Right lobe of liver (tissue), 6 donors: Measurements from ENCODE around the gene RGPD8. TPM values are rescaled to one million over a fixed set of nuclear protein-coding genes. Genes with fewer than 3 reads are reported as not detected.
"Not testable (repeated sequence)": the region's sequence is repeated elsewhere in the genome, so short reads cannot be mapped to it uniquely, and the experiment has no call there.

Experiments
- ATAC-seq, 4 donors: fragments of 200-7000 bp; cut with Tn5 transposase; one replicate each; pipeline ENCODE4 v1.9.1; 2020; ENCODE audit warnings: mild to moderate bottlenecking in 4 of 4, moderate library complexity in 4 of 4
- DNase-seq, 3 donors: peaks; one replicate each; pipeline ENCODE4 v3.0.0-alpha.2; 2020
- H3K27ac ChIP-seq, 3 donors: fragments of 200-600 bp; one replicate each; pipeline ENCODE4 v1.8.0; 2022
- H3K27me3 ChIP-seq, 2 donors: fragments of 200-600 bp; one replicate each; pipeline ENCODE4 v1.8.0; 2022
- H3K36me3 ChIP-seq, 4 donors: fragments of 200-600 bp; sonication (generic) in 1 of 4; one replicate each; pipeline versions ENCODE4 v1.5.1 to v1.8.0; 2017 to 2022; ENCODE audit warnings: control low read depth in 1 of 4
- H3K4me1 ChIP-seq, 4 donors: fragments of 200-600 bp; sonication (generic) in 1 of 4; one replicate each; pipeline versions ENCODE4 v1.5.1 to v1.8.0; 2017 to 2022; ENCODE audit warnings: control low read depth in 1 of 4
- H3K4me3 ChIP-seq, 3 donors: fragments of 200-600 bp; one replicate each; pipeline ENCODE4 v1.8.0; 2022
- H3K9me3 ChIP-seq, 4 donors: fragments of 200-600 bp; sonication (generic) in 1 of 4; one replicate each; pipeline versions ENCODE4 v1.5.1 to v1.8.0; 2017 to 2022; ENCODE audit warnings: control low read depth in 1 of 4
- POLR2A ChIP-seq: fragments of 450-650 bp; IDR thresholded peaks from one replicate; pipeline ENCODE4 v1.6.1; 2017; ENCODE audit warnings: antibody characterized with exemption, mild to moderate bottlenecking
- WGBS: methylation state at CpG from one replicate; pipeline ENCODE4 v1.1.6; 2018; ENCODE audit warnings: low coverage, low lambda C conversion rate; ENCODE audit not compliant: insufficient coverage; ENCODE audit errors: missing lambda C conversion rate; 5-methylcytosine and 5-hydroxymethylcytosine counted together
- intact Hi-C, 2 donors: fragments of 100-400 bp; cut with DNase I; formaldehyde crosslinking; loops; one replicate each; pipeline versions ENCODE4 v1.11.2 to v1.14.1; 2022
- total RNA-seq, 6 experiments: library from RNA; depleted of rRNA in 2 of 6; stranded (reverse); fragments of >200 nt in 2 of 6; fragmentation: NEBNext Ultra II Directional in 3 of 6; extraction: Animal tissue kit (Norgen Biotek cat#: 25700) in 3 of 6; gene quantifications; one replicate each; pipeline versions ENCODE4 v1.1.0 to v1.2.4, GENCODE V29; 2016 to 2023
- TF ChIP-seq, protein P1 (sequence below), 4 donors: fragments of 200-600 bp in 3 of 4; fragments of 450-650 bp in 1 of 4; IDR thresholded peaks; one replicate each; pipeline versions ENCODE4 v1.5.1 to v1.8.0; 2016 to 2022; ENCODE audit warnings: antibody characterized with exemption in 4 of 4, mild to moderate bottlenecking in 2 of 4
- donor health status: DM: no; HTN: yes; CAD: no.
- donor health status: DM: no; HTN: no; CAD: no.
- donor health status: DM: no; HTN: no; CAD: no.
- donor health status: DM: no; HTN: yes; CAD: no.
- donor health status: DM: no; HTN: yes; CAD: no.

RGPD8 gene
- total RNA-seq, 6 experiments from 2014 or later: 5.1 to 9.3 (median 7.0) TPM

DNA sequence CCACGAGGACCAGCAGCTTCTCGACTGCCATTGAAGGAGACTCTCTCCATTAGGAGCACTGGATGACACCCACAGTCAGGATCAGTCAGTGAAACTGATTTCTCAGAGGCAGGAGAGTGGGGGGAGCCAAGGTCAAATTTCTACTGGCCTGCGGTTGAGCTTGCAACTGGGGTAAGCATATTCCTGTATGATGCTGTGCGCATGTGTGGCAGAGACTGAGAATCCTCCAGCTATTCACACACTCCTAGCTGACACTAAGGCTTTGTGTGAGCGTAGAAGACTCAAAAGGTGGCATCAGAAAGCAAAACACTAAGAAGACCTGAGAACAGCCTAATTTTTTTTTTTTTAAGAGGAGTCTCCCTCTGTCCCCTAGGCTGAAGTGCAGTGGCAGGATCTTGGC, 28.7 kb upstream of the RGPD8 start:
- ATAC-seq: no peak
- Histone ChIP-seq H3K4me3 (no peak overlapping the region), H3K4me1 (no peaks in the 10 kb centered on the region), H3K27me3 (no peaks in the 10 kb centered on the region), H3K9me3 (no peaks in the 10 kb centered on the region), H3K36me3 (no peaks in the 10 kb centered on the region), H3K27ac (no peak overlapping the region)
- intact Hi-C loops: no loop called here
- no peak for DNase-seq
- TF ChIP-seq, protein P1, sequence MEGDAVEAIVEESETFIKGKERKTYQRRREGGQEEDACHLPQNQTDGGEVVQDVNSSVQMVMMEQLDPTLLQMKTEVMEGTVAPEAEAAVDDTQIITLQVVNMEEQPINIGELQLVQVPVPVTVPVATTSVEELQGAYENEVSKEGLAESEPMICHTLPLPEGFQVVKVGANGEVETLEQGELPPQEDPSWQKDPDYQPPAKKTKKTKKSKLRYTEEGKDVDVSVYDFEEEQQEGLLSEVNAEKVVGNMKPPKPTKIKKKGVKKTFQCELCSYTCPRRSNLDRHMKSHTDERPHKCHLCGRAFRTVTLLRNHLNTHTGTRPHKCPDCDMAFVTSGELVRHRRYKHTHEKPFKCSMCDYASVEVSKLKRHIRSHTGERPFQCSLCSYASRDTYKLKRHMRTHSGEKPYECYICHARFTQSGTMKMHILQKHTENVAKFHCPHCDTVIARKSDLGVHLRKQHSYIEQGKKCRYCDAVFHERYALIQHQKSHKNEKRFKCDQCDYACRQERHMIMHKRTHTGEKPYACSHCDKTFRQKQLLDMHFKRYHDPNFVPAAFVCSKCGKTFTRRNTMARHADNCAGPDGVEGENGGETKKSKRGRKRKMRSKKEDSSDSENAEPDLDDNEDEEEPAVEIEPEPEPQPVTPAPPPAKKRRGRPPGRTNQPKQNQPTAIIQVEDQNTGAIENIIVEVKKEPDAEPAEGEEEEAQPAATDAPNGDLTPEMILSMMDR (IDR thresholded peaks at IDR 0.05): no peak
- no peak for TF ChIP-seq POLR2A
- WGBS: 77% methylated on average over 5 of the region's 5 CpGs

DNA sequence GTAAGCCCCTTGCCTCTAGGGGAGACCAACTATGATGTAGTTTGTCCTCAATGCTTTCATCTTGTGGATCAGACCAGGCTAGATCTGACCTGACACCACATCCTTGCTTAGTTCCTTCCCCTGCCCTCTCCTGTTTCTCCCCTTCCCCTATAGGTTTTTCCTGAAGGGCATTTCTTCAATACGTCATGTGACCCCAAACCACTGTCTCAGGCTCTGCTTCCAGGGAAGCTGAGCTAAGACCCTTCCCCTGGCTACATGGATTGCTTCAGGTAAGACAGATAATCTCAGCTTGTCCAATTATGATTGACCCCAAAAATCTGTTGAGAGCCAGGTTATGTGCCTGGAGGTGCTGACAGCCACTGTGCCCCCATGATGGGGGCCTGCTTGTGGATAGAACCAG, 25.9 kb upstream of the RGPD8 start:
- Histone ChIP-seq H3K9me3 (no peaks in the 10 kb centered on the region), H3K4me3 (no peak overlapping the region), H3K27me3 (no peaks in the 10 kb centered on the region), H3K36me3 (no peaks in the 10 kb centered on the region), H3K4me1 (no peaks in the 10 kb centered on the region), H3K27ac (no peak overlapping the region)
- WGBS: 60% methylated on average over 1 of the region's 1 CpG
- TF ChIP-seq POLR2A: no peak
- TF ChIP-seq, protein P1 (IDR thresholded peaks at IDR 0.05): no peak
- intact Hi-C loops: no loop called here
- DNase-seq (no peak), ATAC-seq (no peak)

DNA sequence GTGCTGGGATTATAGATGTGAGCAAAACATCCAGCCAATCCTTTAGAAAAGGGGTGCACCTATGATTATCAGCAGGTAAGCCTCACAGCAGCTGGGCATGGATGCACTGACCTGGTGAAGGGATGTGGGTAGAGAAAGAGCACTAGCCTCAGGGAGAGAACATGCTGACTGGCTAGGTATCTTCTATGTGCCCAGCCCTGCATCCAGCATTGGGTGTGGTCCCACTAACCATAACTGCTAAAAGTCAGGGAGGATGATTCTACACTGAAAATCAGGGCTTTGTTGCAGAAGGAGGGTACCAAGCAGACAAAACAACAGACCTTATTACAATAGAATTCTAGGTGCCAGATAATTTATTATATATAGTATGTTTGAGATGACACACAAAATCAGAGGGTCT, 21.1 kb upstream of the RGPD8 start:
- intact Hi-C loops: no loop called here

DNA sequence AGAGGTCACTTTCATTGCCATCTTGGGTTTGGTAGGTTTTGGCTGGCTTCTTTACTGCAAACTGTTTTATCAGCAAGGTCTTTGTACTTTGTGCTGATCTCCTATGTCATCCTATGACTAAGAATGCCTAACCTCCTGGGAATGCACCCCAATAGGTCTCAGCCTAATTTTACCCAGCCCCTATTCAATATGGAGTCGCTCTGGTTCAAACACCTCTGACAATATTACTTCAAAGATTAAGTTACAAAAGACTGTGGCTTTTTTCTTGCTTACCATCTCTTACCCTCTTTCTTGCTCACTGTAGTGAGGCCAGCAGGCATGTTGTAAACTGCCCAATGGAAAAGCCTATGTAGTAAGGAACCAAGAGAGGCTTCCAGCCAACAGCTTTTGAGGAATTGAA, 17.9 kb upstream of the RGPD8 start:
- no peak for TF ChIP-seq POLR2A
- TF ChIP-seq, protein P1 (IDR thresholded peaks at IDR 0.05): no peak
- intact Hi-C loops: no loop called here
- Histone ChIP-seq H3K4me1 (no peaks in the 10 kb centered on the region), H3K27me3 (no peaks in the 10 kb centered on the region), H3K27ac (no peak overlapping the region), H3K4me3 (no peak overlapping the region), H3K36me3 (no peaks in the 10 kb centered on the region), H3K9me3 (no peaks in the 10 kb centered on the region)
- DNase-seq (no peak), ATAC-seq (peak in 1 of 4 donors; percentile 42)
- WGBS: 80% methylated on average over 1 of the region's 1 CpG

More for the DNA sequence above, 21.1 kb upstream of the RGPD8 start:
- no peak for TF ChIP-seq POLR2A
- TF ChIP-seq, protein P1 (IDR thresholded peaks at IDR 0.05): no peak
- Histone ChIP-seq H3K4me1 (no peaks in the 10 kb centered on the region), H3K9me3 (no peaks in the 10 kb centered on the region), H3K27ac (no peak overlapping the region), H3K36me3 (no peaks in the 10 kb centered on the region), H3K27me3 (no peaks in the 10 kb centered on the region), H3K4me3 (no peak overlapping the region)
- DNase-seq (no peak), ATAC-seq (no peak)

DNA sequence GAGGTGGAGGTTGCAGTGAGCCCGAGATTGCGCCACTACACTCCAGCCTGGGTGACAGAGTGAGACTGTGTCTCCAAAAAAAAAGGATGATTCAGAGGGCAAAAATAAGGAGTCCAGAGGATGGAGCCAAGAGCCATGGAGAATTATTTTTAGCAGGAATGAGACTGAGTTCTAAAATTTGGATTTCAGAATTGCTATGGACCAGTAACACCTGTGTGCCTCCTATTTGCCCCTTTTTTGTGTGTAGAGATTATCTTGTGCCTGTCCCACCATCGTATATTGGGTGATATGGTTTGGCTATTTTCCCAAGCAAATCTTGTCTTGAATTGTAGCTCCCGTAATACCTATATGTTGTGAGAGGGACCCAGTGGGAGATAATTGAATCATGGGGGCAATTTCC, 16.4 kb upstream of the RGPD8 start:
- H3K4me3 ChIP-seq: no peak overlapping the region
- H3K27ac ChIP-seq: no peak overlapping the region
- H3K4me1 ChIP-seq: no peaks in the 10 kb centered on the region
- H3K27me3 ChIP-seq: no peaks in the 10 kb centered on the region
- DNase-seq: no peak
- H3K36me3 ChIP-seq: no peaks in the 10 kb centered on the region
- 76% methylated on average over 3 of the region's 4 CpGs for WGBS
- intact Hi-C loops: no loop called here
- ATAC-seq: no peak
- TF ChIP-seq, protein P1 (IDR thresholded peaks at IDR 0.05): no peak
- TF ChIP-seq POLR2A: no peak
- H3K9me3 ChIP-seq: no peaks in the 10 kb centered on the region

DNA sequence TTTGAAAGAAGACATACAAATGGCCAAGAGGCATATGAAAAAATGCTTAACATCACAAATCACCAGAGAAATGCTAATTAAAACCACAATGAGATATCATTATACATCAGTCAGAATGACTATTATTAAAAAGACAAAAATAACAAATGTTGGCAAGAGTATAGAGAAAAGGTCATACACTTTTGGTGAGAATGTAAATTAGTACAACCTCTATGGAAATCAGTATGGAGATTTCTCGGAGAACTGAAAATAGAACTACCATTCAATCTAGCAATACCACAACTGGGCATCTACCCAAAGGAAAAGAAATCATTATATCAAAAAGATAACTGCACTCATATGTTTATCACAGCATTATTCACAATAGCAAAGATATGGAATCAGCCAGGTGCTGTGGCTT, 10.8 kb upstream of the RGPD8 start:
- H3K27me3 ChIP-seq, ATAC-seq, H3K27ac ChIP-seq, H3K9me3 ChIP-seq, H3K4me1 ChIP-seq, DNase-seq, H3K4me3 ChIP-seq, H3K36me3 ChIP-seq, intact Hi-C loops: not testable (repeated sequence)
- no CpG with 5 or more reads among the region's 1 CpG for WGBS

DNA sequence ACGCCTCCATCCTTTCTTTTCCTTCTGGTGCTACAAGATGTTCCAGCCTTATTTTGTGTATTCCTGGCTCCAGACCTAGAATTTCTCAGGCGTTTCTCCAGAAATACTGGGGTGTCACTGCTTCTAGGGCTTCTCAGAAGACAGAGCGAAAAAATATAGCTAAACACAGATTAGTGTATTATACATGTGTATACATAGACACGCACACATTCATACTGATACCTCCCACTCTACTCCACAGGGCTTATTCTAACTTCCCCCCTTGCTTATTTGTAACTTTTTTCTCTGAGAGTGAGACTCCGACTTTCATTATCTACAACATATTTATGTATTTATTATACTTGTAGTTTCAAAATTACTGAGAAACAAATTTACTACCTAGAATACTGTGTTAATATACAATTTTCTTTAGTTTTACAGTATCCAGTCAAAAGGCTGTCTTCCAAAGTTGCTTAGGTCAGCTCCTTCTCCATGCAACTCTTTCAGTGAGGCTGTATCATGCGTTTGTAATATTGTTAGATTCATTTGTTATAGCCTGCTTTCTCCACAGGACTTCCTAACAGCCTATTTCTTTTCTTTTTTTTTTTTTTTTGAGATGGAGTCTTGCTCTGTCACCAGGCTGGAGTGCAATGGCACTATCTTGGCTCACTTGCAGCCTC, 5.3 kb upstream of the RGPD8 start:
- H3K4me3 ChIP-seq, H3K27me3 ChIP-seq, H3K36me3 ChIP-seq, H3K4me1 ChIP-seq, H3K9me3 ChIP-seq, DNase-seq, ATAC-seq, H3K27ac ChIP-seq: not testable (repeated sequence)
- 69% methylated on average over 6 of the region's 6 CpGs for whole genome bisulfite sequencing
- intact Hi-C loops: loop anchor here in 1 of 2 donors (10.0 kb wide), 1 partner anchor 174 kb away; no protein-coding TSS in a partner anchor
